ENCODE measurements around the gene PAQR7.

Gene PAQR7

DNA sequence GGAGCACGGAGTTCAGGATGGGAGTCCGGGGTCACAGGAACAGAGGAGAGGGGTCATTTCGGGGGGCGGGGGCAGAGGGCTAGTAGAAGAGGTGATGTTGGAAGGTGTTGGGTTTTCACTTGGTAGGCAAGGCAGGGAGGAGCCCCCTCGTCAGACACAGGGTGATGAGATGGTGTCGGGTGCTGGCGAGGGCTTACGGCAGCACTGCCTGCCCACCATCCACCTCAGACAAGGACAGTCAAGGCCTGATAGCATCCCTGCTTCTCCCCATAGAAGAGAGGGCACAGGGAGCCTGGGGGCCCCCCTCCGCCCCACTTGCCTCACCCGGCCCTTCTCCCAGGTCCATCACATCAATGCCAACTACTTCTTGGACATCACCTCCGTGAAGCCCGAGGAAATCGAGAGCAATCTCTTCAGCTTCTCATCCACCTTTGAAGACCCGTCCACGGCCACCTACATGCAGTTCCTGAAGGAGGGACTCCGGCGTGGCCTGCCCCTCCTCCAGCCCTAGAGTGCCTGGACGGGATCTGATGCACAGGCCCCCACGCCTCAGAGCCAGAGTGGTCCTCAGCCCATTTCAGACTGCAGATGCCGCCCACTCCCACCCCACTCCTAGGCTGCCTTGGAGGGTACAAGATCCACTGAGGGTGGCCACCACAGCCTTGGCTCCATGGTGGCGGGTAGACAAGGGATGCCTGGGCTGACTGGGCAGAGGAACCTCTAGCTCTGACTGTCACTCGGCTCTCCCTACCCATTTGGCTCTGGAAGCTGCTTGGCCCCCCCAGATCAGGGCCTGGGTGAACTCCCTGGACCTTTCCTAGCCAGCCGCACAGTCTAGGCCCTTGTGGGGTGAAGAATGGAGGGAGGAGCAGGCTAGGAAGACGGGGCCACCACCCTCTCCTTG is 60.0 kb downstream of the PAQR7 start:
- no peak overlapping the region for H3K4me3 ChIP-seq (ENCODE audit: extremely low read depth, insufficient read depth, low read length, poor library complexity, severe bottlenecking)
- 96% methylated on average over 14 to 18 of the region's 24 CpGs for WGBS, 2 experiments (ENCODE audit: insufficient coverage in 2 of 2)
- no peak overlapping the region for H3K27ac ChIP-seq (ENCODE audit: low read depth, low read length, severe bottlenecking)

GRCh38 chr1:25814549-25815087 is 60.9 kb downstream of the PAQR7 start:
- WGBS, 2 experiments (ENCODE audit: insufficient coverage in 2 of 2) = 95 to 98% methylated on average over 6 to 7 of the region's 7 CpGs
- H3K4me1 ChIP-seq (ENCODE audit: control insufficient read depth, insufficient read depth, low read length, poor library complexity, severe bottlenecking) = peaks cover 12% of the 10 kb centered on the region
- H3K27ac ChIP-seq (ENCODE audit: low read depth, low read length, severe bottlenecking) = no peak overlapping the region
- H3K9me3 ChIP-seq (ENCODE audit: control insufficient read depth, low read length) = no peaks in the 10 kb centered on the region
- H3K4me3 ChIP-seq (ENCODE audit: extremely low read depth, insufficient read depth, low read length, poor library complexity, severe bottlenecking) = no peak overlapping the region
- peaks cover 49% of the 10 kb centered on the region for H3K36me3 ChIP-seq (ENCODE audit: control insufficient read depth, insufficient read depth, low read length)

More for the DNA sequence above, 60.0 kb downstream of the PAQR7 start:
- Histone ChIP-seq H3K4me1 (ENCODE audit: control insufficient read depth, insufficient read depth, low read length, poor library complexity, severe bottlenecking) (peaks cover 12% of the 10 kb centered on the region), H3K36me3 (ENCODE audit: control insufficient read depth, insufficient read depth, low read length) (peaks cover 43% of the 10 kb centered on the region), H3K9me3 (ENCODE audit: control insufficient read depth, low read length) (no peaks in the 10 kb centered on the region)

GRCh38 chr1:25813734-25814471 is 61.6 kb downstream of the PAQR7 start:
- Histone ChIP-seq H3K27ac (ENCODE audit: low read depth, low read length, severe bottlenecking) (no peak overlapping the region), H3K9me3 (ENCODE audit: control insufficient read depth, low read length) (no peaks in the 10 kb centered on the region), H3K36me3 (ENCODE audit: control insufficient read depth, insufficient read depth, low read length) (peaks cover 56% of the 10 kb centered on the region), H3K4me3 (ENCODE audit: extremely low read depth, insufficient read depth, low read length, poor library complexity, severe bottlenecking) (no peak overlapping the region), H3K4me1 (ENCODE audit: control insufficient read depth, insufficient read depth, low read length, poor library complexity, severe bottlenecking) (peaks cover 12% of the 10 kb centered on the region)
- WGBS, 2 experiments (ENCODE audit: insufficient coverage in 2 of 2) = 95 to 96% methylated on average over 19 to 24 of the region's 24 CpGs

DNA sequence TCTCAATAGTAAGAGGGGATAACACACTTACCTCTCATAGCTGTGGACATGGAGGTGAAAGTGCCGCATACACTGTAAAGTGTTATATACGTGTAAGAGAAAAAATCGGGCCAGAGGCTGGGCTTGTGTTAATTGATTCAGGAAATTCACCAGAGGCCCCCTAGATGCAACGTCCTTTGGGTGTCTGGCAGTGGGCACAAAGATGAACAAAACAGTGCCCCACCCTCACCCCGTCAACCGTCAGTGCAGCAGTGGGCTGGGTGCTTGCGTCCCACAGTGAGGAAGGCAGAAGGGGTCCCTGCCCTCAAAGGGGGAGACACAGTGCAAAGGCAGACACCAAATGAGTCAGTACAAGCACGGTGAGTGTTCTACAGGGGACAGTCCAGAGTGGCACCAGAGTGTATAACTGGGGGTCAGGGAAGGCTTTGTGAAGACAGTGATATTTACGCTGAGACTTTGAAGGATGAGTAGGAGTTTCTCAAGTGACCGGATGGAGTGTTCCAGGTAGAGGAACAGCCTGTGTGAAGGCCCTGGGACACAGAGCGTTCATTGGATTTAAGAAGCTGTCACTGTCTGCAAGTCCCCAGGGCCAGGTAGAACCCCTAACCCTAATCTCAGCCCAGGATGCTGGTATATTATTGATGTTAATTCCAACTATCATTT is 62.3 kb downstream of the PAQR7 start:
- no peak overlapping the region for H3K4me3 ChIP-seq (ENCODE audit: extremely low read depth, insufficient read depth, low read length, poor library complexity, severe bottlenecking)
- no peak overlapping the region for H3K27ac ChIP-seq (ENCODE audit: low read depth, low read length, severe bottlenecking)
- peaks cover 6% of the 10 kb centered on the region for H3K4me1 ChIP-seq (ENCODE audit: control insufficient read depth, insufficient read depth, low read length, poor library complexity, severe bottlenecking)
- peaks cover 60% of the 10 kb centered on the region for H3K36me3 ChIP-seq (ENCODE audit: control insufficient read depth, insufficient read depth, low read length)
- no peaks in the 10 kb centered on the region for H3K9me3 ChIP-seq (ENCODE audit: control insufficient read depth, low read length)
- 88 to 92% methylated on average over 7 to 9 of the region's 11 CpGs for WGBS, 2 experiments (ENCODE audit: insufficient coverage in 2 of 2)

Data from mesodermal cell (in vitro differentiated cells).